ENCODE measurements around the gene XIRP1.

XIRP1 gene

GRCh38 chr3:39136533-39137434 is 55.6 kb downstream of the XIRP1 start:
- H3K4me3 ChIP-seq (ENCODE audit: low read length) = no peak overlapping the region
- DNase-seq (ENCODE audit: low read depth) = no peak
- TF ChIP-seq, protein P1, sequence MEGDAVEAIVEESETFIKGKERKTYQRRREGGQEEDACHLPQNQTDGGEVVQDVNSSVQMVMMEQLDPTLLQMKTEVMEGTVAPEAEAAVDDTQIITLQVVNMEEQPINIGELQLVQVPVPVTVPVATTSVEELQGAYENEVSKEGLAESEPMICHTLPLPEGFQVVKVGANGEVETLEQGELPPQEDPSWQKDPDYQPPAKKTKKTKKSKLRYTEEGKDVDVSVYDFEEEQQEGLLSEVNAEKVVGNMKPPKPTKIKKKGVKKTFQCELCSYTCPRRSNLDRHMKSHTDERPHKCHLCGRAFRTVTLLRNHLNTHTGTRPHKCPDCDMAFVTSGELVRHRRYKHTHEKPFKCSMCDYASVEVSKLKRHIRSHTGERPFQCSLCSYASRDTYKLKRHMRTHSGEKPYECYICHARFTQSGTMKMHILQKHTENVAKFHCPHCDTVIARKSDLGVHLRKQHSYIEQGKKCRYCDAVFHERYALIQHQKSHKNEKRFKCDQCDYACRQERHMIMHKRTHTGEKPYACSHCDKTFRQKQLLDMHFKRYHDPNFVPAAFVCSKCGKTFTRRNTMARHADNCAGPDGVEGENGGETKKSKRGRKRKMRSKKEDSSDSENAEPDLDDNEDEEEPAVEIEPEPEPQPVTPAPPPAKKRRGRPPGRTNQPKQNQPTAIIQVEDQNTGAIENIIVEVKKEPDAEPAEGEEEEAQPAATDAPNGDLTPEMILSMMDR (conservative IDR thresholded peaks at IDR 0.05; ENCODE audit: low read depth, low read length) = no peak

GRCh38 chr3:39135170-39135805 is 57.1 kb downstream of the XIRP1 start:
- no peak overlapping the region for H3K4me3 ChIP-seq (ENCODE audit: low read length)
- DNase-seq (ENCODE audit: low read depth) = no peak
- TF ChIP-seq, protein P1 (conservative IDR thresholded peaks at IDR 0.05; ENCODE audit: low read depth, low read length) = no peak

- H3K4me3 ChIP-seq (ENCODE audit: low read length) = no peak overlapping the region
- TF ChIP-seq, protein P1 (conservative IDR thresholded peaks at IDR 0.05; ENCODE audit: low read depth, low read length) = no peak
- DNase-seq (ENCODE audit: low read depth) = no peak
Measured at GRCh38 chr3:39134305-39134704, 58.1 kb downstream of the XIRP1 start.

- DNase-seq (ENCODE audit: low read depth) = no peak
- no peak overlapping the region for H3K4me3 ChIP-seq (ENCODE audit: low read length)
- TF ChIP-seq, protein P1 (conservative IDR thresholded peaks at IDR 0.05; ENCODE audit: low read depth, low read length) = no peak
Measured at GRCh38 chr3:39133822-39134221, 58.6 kb downstream of the XIRP1 start.

Measured in retinal pigment epithelial cell (primary cell).